Dermis microvascular lymphatic vessel endothelial cell (primary cell): Measurements from ENCODE around the gene NUMB. TPM values are rescaled to one million over a fixed set of nuclear protein-coding genes. Genes with fewer than 3 reads are reported as not detected.
"Not testable (repeated sequence)": the region's sequence is repeated elsewhere in the genome, so short reads cannot be mapped to it uniquely, and the experiment has no call there.

Source experiments
- DNase-seq, 2 donors: peaks; one replicate each; pipeline versions ENCODE4 v3.0.0 to v3.0.0-alpha.2; 2010; ENCODE audit warnings: low read depth in 2 of 2
- total RNA-seq: library from RNA; depleted of rRNA; stranded (reverse); fragments of >200 nt; gene quantifications from 2 replicates; pipeline ENCODE4 v1.2.1, GENCODE V29; 2014

Gene NUMB
- total RNA-seq, 1 donor from 2014 or later, result 53.1 TPM

DNA sequence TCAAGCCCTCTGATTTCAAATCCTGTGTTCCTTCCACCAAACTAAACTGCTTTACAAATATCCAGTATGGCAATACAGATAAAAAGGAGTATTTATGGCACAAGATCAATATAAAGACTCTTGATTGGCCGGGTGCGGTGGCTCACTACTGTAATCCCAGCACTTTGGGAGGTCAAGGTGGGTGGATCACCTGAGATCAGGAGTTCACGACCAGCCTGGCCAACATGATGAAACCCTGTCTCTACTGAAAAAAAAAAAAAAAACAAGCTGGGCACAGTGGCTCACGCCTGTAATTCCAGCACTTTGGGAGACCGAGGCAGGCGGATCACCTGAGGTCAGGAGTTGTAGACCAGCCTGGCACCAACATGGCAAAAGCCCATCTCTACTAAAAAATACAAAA, 35.3 kb downstream of the NUMB start:
- not testable (repeated sequence) for DNase-seq

DNA sequence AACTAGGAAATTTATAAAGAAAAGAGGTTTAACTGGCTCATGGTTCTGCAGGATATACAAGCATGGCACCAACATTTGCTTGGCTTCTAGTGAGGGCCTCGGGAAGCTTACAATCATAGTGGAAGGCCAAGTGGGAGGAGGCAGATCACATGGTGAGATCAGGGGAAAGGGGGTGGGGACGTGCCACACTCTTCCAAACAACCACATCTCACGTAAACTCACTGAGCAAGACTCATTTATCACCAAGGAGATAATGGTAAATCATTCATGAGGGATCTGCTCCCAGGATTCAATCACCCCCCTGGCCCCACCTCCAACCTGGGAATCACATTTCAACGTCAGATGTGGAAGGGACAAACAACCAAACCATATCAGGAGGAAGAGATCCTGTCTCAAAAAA, 35.8 kb downstream of the NUMB start:
- no peak for DNase-seq

DNA sequence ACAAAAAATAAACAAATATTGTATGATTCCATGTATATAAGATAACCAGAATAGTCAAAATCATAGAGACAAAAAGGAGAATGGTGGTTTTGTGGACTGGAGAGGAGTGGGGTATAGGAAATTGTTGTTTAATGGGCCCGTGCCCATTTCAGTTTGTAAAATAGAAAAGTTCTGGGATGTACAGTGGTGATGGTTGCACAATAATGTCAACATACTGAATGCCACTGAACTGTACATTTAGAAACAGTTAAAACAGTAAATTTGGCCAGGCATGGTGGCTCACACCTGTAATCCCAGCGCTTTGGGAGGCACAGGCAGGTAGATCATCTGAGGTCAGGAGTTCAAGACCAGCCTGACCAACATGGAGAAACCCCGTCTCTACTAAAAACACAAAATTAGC, 40.1 kb downstream of the NUMB start:
- no peak for DNase-seq

DNA sequence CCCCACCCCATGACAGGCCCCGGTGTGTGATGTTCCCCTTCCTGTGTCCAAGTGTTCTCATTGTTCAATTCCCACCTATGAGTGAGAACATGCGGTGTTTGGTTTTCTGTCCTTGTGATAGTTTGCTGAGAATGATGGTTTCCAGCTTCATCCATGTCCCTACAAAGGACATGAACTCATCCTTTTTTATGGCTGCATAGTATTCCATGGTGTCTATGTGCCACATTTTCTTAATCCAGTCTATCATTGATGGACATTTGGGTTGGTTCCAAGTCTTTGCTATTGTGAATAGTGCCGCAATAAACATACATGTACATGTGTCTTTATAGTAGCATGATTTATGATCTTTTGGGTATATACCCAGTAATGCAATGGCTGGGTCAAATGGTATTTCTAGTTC, 52.1 kb downstream of the NUMB start:
- DNase-seq, result not testable (repeated sequence)

DNA sequence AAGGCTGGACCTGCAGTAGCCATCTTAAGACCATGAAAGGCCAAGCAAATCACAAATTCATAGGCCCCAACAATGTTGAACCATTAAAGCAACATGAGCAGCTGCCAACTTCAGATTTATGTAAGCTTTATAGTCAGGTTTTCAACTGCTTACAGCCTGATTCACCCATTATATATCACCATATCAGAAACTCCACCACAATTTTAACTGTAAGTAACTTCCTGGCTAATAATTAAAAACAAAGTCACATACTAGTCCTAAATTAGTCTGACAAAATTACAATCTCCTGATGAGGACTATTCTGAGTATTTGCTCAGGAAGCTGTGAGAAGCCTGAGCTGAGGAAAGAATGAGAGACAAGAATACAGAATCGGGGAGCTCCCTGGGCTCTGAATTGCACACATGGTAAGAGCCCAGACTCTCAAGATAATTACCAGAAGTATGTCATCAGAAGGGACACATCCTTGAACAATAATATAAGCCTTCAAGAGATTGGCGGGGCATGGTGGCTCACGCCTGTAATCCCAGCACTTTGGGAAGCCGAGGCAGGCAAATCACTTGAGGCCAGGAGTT, 55.1 kb downstream of the NUMB start:
- DNase-seq, result no peak

DNA sequence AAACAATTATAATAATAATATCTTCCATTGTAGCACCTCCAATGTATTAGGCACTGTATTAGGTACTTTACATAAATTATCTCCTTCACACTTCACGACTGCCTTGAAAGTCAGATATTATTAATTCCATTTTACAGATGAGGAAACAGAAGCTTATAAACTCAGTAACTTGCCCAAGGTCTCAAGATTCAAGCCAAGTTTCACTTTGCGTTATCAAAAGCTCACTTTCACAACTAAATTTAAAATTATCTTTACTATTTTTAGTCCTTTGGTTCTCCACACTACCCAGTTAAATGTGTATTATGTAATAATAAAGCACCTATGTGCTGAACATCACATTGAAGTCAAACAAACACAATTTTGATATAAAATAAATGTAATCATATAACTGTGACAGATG, 55.8 kb downstream of the NUMB start:
- no peak for DNase-seq

DNA sequence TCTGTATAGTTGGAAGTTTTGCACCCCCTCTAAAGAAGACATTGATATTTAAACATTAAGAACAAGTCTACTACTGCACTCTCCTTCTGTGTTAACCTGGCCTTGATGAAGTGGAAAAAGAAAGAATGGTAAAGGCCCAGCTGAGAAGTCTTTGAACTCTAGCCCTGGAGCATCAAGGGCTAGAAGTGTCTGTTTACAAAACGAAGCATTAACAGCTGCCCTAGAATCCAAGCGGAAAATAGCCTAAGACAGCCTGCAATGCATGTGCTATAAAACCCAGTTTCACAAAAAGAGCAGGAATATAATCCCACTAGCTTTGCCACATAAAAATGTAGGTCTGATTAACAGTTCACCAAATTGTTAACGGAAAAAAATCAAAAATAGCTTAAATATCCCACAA, 60.5 kb downstream of the NUMB start:
- no peak for DNase-seq

DNA sequence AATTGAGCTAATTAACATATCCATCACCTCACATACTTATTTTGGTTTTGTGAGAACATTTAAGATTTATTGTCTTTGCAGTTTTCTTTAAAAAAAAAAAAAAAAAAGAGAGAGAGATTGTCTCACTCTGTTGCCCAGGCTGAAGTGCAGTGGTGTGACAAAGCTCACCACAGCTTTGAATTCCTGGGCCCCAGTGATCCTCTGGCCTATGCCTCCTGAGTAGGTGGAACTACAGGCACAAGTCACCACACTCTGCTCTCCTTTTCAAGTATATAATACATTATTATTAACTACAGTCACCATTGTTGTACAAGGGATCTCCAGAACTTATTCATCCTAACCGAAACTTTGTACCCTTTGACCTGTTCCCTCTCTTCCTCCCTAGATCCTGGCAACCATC, 64.0 kb downstream of the NUMB start:
- no peak for DNase-seq

DNA sequence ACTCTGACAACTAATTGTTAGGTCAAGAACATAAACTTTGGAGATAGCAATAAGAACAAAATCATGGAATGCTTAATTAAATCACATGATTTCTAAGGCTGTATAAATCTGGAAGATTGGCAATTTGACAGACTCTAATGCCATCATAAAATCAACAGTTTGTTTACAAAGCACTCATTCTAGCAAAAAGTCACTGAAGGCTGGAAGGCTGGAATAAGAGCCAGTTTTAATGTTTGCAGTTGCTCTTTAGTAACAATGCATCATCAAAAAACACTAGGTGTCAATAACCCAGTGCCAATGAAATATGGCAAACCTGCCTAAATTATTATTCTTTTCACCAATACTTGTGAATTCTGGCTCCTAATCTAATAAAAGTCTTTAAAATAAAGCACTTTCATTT, 65.0 kb downstream of the NUMB start:
- DNase-seq, result no peak

DNA sequence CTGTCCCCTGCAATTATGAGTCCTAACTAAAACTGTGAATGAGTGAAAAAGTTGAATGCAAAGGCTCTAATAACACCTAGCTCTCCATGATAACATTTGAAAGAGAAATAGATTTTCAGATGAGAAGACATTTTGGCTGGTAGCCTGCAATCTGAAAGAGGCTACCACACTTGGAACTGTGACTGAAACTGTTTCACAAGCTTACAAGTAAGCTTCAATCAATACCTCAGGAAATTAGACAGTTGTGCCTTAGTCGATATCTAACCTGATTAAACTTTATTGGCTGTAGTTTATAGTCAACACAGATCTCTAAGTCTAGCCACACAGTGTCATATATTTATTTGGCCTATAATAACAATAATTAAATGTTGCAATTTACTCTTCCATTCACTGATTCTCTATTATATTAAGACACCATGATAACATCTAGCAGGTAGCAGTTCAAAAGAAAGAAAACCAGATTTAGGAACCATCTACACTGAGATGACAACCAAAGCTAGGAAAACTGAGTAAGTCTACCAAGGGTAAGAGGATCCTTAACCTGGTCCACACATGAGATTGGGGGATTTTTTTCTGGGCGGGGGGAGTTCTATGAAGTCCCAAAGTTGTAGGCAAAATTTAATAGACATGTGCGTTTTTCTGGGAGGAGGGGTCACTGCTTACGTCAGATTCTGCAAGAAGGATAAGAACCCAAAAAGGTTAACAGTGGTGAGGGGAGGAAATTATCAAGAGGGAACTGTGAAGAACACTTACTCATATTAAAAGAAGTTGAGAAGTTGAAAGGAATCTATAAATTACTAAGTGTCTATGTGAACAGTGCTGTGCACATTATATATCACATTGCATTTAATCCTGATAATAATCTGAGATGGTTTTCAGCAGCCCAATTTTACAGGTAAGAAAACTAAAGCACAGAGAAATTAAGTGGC, 65.8 kb downstream of the NUMB start:
- DNase-seq, result no peak

DNA sequence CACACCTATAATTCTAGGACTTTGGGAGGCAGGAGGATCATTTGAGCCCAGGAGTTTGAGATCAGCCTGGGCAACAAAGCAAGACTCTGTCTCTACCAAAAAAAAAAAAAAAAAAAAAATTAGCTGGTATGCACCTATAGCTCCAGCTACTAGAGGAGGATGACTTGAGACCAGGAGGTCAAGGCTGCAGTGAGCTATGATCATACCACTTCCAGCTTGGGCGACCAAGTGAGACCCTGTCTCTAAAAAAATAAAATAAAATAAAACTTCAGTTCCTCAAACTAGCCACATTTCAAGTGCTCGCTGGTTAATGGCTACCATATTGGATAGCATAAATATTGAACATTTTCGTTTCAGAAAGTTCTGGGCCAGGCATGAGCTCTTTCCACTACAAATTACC, 70.5 kb downstream of the NUMB start:
- DNase-seq, result not testable (repeated sequence)

DNA sequence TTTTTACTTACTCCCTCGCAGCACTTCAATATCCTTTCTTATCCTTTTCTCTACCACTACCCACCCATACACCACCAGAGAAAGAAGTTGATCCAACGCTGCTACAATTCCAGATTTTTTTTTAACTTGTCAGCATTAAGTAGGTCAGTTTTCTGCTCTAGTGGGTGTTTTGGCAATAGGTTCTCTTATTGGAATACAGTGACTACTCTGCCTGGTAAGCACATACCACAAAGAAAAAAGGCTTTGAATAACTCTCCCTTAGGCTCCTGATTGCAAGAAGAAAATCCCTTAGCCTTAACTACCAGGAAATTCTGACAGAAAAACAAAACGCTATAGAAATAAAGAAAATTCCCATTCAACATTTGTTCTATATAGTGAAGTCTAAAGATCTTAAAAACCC, 72.0 kb downstream of the NUMB start:
- no peak for DNase-seq

DNA sequence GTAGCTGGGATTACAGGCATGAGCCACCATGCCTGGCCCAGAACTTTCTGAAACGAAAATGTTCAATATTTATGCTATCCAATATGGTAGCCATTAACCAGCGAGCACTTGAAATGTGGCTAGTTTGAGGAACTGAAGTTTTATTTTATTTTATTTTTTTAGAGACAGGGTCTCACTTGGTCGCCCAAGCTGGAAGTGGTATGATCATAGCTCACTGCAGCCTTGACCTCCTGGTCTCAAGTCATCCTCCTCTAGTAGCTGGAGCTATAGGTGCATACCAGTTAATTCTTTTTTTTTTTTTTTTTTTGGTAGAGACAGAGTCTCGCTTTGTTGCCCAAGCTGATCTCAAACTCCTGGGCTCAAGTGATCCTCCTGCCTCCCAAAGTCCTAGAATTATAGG, 73.3 kb downstream of the NUMB start:
- DNase-seq, result not testable (repeated sequence)

DNA sequence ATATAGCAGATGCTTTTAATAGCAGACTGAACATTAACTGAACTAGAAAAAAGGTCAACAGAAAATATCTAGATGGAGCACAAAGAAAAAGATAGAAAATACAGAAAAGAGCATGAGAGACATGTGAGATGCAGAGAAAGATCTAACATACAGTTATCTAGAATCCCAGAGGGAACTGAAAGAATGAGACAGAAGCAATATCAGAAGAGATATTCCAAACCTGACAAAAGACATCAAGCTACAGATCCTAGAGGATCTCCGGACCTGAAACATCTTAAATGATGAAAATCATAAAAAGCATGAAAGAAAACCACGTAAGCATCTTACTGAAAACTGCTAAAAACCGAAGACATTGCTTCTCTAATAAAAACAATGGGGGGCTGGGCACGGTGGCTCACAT, 75.0 kb downstream of the NUMB start:
- no peak for DNase-seq

DNA sequence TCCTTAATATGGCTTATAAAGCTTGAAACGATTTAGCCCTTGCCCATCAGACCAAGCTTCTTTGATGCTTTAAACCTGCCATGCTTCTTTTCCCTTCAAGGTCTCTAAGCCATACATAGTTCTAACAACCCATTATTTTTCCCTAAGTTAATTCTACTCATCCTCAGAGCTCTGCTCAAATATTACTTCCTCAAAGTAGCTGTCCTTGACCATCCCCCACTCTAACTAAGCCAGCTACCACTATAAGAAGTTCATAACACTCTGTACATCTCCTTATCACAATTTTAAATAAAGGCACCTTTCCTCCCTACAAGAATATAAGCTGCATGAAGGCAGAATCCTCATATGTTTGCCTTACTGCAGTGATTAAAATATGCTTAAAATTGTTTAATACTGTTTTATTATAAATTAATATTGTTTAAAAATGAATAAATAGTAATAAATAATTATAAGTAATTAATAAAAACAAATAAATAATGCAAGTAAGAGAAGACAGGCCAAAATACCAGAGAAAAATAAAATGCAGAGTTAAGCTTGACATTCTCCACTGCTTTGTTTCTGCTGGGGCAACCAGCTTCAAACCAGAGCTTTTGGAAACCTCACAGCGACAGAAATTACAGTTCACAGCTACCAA, 76.8 kb downstream of the NUMB start:
- no peak for DNase-seq

DNA sequence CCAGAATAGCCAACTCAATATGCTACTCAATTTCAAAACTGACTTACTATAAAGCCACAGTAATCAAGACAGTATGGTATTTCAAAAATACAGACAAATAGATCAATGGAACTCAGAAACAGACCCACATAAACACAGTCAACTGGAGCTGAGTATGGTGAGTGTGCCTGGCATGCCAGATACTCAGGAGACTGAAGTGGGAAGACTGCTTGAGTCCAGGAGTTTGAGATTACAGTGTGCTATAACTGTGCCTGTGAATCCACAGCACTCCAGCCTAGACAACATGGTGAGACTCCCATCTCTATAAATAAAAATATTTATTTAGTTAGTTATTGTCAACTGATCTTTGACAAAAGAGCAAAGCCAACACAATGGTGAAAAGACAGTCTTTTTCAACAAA, 81.8 kb downstream of the NUMB start:
- DNase-seq, result no peak

DNA sequence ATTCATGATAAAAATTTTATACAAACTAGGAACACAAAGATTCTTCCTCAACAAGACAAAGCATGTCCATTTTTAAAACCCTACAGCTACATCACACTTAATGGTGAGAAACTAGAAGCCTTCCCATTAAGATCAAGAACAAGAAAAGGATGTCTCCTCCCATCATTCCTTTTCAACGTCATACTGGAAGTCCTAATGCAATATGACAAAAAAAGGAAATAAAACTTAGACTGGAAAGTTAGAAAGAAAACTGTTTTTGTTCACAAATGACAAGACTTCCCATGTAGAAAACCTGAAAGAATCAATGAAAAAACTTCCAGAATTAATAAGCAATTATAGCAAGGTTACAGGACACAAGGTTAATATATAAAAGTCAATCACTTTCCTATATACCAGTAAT, 82.5 kb downstream of the NUMB start:
- DNase-seq, result no peak

DNA sequence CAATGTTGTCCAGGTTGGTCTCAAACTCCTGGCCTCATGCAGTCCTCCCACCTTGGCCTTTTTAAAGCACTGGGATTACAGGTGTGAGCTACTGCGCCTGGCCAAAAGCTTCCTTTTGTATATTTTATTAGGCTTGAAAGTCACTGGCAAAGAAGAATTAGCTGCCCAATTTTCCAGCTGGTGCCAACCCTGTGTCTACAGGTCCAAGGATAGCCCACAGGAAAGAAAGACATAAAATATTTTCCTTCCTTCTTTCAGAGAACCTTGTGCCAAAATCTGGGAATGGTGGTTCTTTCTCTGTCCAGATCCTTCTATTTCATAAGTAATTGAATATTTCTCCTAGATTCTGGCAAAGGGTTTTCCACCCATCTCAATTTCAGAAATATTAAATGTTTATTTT, 84.1 kb downstream of the NUMB start:
- no peak for DNase-seq

DNA sequence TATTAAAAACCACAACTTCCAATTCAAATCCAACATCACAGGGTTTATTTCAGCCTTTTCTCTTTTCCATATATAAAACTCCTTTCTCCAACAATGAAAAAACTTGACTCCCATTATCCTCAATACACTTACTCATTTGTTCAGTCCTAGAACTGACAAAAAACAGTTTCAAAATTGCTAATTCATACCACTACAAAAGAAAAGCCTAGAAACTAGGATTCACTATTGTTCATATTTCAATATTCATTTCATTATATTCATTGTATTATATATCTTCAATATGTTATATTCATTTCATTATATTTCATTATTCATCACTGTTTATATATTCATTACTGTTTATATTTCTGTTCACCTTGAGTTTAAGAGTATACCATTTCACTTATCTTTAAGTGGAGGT, 85.8 kb downstream of the NUMB start:
- no peak for DNase-seq

DNA sequence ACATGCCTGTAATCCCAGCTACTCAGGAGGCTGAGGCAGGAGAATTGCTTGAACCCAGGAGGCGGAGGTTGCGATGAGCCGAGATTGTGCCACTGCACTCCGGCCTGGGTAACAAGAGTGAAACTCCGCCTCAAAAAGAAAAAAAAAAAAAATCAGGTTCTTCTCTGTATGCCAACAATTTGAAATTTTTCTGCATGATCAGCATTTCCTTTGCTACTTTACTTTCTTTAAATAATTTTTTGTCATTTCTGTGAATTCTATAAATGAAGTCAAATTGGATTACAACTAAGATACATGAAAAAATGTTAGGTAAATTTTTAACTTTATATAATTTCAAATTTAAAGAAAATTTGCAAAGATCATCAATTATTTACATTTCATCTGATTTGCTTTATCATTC, 87.8 kb downstream of the NUMB start:
- no peak for DNase-seq

DNA sequence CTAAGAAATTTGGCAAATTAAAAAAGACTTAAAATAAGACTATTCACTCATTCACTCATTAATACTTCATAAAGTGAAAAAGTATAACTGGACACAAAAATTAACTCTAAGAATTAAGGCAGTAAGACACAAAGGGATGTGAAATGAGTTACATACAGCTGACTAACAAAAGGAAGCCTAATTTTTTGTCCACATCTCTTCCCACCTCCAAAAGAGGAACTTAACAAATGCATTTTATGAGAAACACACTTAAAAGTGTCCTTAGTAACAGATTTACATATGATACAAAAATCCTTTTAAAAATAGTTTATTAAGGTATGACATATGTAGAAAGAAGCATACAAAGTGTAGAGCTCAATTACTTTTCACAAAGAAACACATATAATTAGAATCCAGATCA, 88.9 kb downstream of the NUMB start:
- no peak for DNase-seq

DNA sequence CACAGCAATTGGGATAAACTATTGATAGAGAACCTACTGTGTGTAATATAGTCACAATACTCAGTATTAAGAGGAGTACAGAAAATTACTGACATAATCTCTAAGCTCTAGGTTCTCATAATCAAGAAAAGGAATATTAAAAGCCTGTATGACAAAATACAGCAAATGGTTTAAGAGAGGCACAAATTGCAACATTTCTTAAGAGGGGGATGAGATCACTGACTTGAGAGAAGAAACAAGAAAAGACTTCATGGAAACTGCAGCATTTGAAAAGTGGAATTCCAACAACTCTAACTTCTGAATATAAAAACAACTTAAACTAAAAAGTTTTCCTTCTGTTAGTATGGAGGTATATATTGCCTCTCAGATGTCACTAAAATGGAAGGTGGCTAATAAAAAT, 89.7 kb downstream of the NUMB start:
- no peak for DNase-seq

DNA sequence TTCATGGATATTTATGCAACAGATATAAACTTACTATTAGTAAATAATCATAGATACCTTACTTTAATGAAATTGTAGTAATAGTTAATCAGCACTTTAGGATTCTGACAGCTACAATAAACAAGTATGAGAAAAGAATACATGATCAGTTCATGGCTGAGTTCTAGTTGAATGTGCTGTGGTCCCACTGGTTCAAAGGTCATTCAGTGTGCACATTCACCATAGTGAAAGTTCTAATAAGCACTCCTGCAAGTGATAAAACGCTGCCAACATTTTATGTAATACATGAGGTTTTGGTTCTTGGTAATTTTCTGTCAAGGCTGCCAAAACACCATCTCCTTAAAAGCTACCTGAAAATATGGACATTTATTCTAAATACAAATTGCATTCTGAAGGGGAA, 92.6 kb downstream of the NUMB start:
- DNase-seq, result no peak
